Keratinocyte (primary cell): ENCODE data around the gene TRIM9. TPM values are rescaled to one million over a fixed set of nuclear protein-coding genes. Genes with fewer than 3 reads are reported as not detected.

ENCODE experiments used
- DNase-seq: peaks from one replicate; pipeline ENCODE4 v3.0.0-alpha.2; 2011; ENCODE audit warnings: low read depth, missing footprints, low spot score
- FAIRE-seq: peaks from 2 replicates; lab custom pipeline; 2011; peaks lifted over from hg19 to GRCh38; lab: Jason Lieb, UNC
- H2AFZ ChIP-seq: 2 replicates; pipeline ENCODE4 v1.6.0; 2012; ENCODE audit warnings: low read length, control low read depth, inconsistent platforms; ENCODE audit not compliant: control insufficient read depth
- H3K27ac ChIP-seq: 2 replicates; pipeline ENCODE4 v1.5.1; 2011; ENCODE audit warnings: low read length; ENCODE audit not compliant: control insufficient read depth, insufficient read depth
- H3K27me3 ChIP-seq: 3 replicates; pipeline ENCODE4 v1.6.0; 2011; ENCODE audit warnings: low read length; ENCODE audit not compliant: control insufficient read depth, insufficient read depth; ENCODE audit errors: extremely low read depth
- H3K36me3 ChIP-seq, 2 experiments: 2 replicates in 1 of 2; 3 replicates in 1 of 2; pipeline ENCODE4 v1.5.1; 2011; ENCODE audit warnings: low read length in 2 of 2, mild to moderate bottlenecking in 1 of 2; ENCODE audit not compliant: control insufficient read depth in 2 of 2, insufficient read depth in 2 of 2; ENCODE audit errors: extremely low read depth in 1 of 2
- H3K4me1 ChIP-seq: 3 replicates; pipeline ENCODE4 v1.5.1; 2011; ENCODE audit warnings: low read length; ENCODE audit not compliant: control insufficient read depth, insufficient read depth; ENCODE audit errors: extremely low read depth
- H3K4me2 ChIP-seq: 3 replicates; pipeline ENCODE4 v1.6.0; 2011; ENCODE audit warnings: low read depth, low read length; ENCODE audit not compliant: control insufficient read depth, insufficient read depth; ENCODE audit errors: extremely low read depth
- H3K4me3 ChIP-seq, 3 experiments: fragments of 200-600 bp in 1 of 3; sonication (generic) in 1 of 3; 2 replicates in 2 of 3; 3 replicates in 1 of 3; pipeline ENCODE4 v1.5.1; 2011 to 2016; ENCODE audit warnings: low read length in 3 of 3, mild to moderate bottlenecking in 3 of 3, control low read depth in 2 of 3, inconsistent platforms in 1 of 3, low read depth in 1 of 3, mixed read lengths in 1 of 3, mixed run types in 1 of 3, moderate library complexity in 1 of 3; ENCODE audit not compliant: control insufficient read depth in 2 of 3, insufficient read depth in 2 of 3; ENCODE audit errors: extremely low read depth in 1 of 3
- H3K79me2 ChIP-seq: 2 replicates; pipeline ENCODE4 v1.6.0; 2012; ENCODE audit warnings: low read length; ENCODE audit not compliant: control insufficient read depth, insufficient read depth
- H3K9ac ChIP-seq: 3 replicates; pipeline ENCODE4 v1.6.0; 2011; ENCODE audit warnings: low read length; ENCODE audit not compliant: control insufficient read depth, insufficient read depth; ENCODE audit errors: extremely low read depth
- H3K9me1 ChIP-seq: 3 replicates; pipeline ENCODE4 v1.6.0; 2011; ENCODE audit warnings: low read length; ENCODE audit not compliant: control insufficient read depth, insufficient read depth; ENCODE audit errors: extremely low read depth
- H3K9me3 ChIP-seq: 2 replicates; pipeline ENCODE4 v1.5.1; 2012; ENCODE audit warnings: low read depth, low read length; ENCODE audit not compliant: control insufficient read depth
- H4K20me1 ChIP-seq: 3 replicates; pipeline ENCODE4 v1.6.0; 2011; ENCODE audit warnings: low read length; ENCODE audit not compliant: control insufficient read depth, insufficient read depth; ENCODE audit errors: extremely low read depth
- EZH2 ChIP-seq: IDR thresholded peaks from one replicate; pipeline ENCODE4 v1.6.1; 2012; ENCODE audit warnings: inconsistent platforms, mild to moderate bottlenecking, low read length, moderate library complexity
- dilution Hi-C: fragments of 300-500 bp; cut with MboI; formaldehyde crosslinking; loops from one replicate; pipeline ENCODE4 v1.7.0; 2020; ENCODE audit warnings: low sequenced_read_pairs; ENCODE audit not compliant: extremely low pct_ligation_motif_present
- polyA plus RNA-seq, 5 experiments: library from polyadenylated mRNA; depleted of rRNA in 3 of 5; stranded (reverse) in 3 of 5; stranded (forward) in 1 of 5; unstranded in 1 of 5; fragments of >200 nt; gene quantifications; 1 replicate in 1 of 5; 2 replicates in 3 of 5; 3 replicates in 1 of 5; pipeline versions ENCODE4 v1.2.1 to v1.2.3, GENCODE V29; 2011 to 2012; ENCODE audit warnings: missing spikeins in 2 of 5, low read depth in 1 of 5, low replicate concordance in 1 of 5
- TF ChIP-seq, protein P1 (sequence below), 3 experiments: IDR thresholded peaks in 1 of 3; conservative IDR thresholded peaks in 1 of 3; optimal IDR thresholded peaks in 1 of 3; 2 replicates in 2 of 3; 3 replicates in 1 of 3; pipeline versions ENCODE3 to v1.5.1; 2011; ENCODE audit warnings: low read length in 3 of 3, mild to moderate bottlenecking in 3 of 3, moderate library complexity in 2 of 3, control low read depth in 1 of 3, inconsistent platforms in 1 of 3; ENCODE audit not compliant: insufficient read depth in 2 of 3; ENCODE audit errors: extremely low read depth in 1 of 3

The TRIM9 gene
- polyA plus RNA-seq, 1 donor (not counting 4 experiments of a cell fraction or from before 2014, with no cell fraction given), result 0.04 TPM

DNA sequence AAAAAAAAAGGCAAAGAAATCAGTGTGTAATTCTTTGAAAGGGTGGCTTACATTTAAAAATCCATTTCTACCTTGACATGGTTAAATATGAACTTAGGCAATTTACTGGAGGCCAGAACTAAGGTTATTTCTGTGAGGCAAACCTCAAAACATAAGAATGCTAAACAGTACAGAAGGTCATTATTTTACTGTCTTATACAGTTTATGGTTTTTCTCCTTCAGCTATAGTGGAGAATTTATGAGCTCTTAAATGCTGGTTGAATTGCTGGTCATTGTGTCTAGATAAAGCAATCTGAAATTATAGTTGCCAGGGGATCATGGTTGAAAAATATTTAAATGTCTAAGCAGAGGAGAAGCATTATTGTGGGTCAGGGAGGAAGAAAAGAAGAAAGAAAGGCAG is 70.5 kb downstream of the TRIM9 start:
- Histone ChIP-seq H3K4me1 (no peaks in the 10 kb centered on the region), H3K79me2 (no peaks in the 10 kb centered on the region), H3K27me3 (peaks cover 3% of the 10 kb centered on the region), H3K27ac (no peak overlapping the region), H3K9me3 (no peaks in the 10 kb centered on the region), H3K4me2 (no peak overlapping the region), H3K36me3 (no peaks in the 10 kb centered on the region), H3K4me3 (no peak overlapping the region), H2AFZ (no peak overlapping the region), H3K9ac (no peak overlapping the region), H3K9me1 (no peaks in the 10 kb centered on the region), H4K20me1 (no peaks in the 10 kb centered on the region)
- FAIRE-seq (no peak), DNase-seq (no peak)
- no peak for TF ChIP-seq EZH2
- TF ChIP-seq, protein P1, sequence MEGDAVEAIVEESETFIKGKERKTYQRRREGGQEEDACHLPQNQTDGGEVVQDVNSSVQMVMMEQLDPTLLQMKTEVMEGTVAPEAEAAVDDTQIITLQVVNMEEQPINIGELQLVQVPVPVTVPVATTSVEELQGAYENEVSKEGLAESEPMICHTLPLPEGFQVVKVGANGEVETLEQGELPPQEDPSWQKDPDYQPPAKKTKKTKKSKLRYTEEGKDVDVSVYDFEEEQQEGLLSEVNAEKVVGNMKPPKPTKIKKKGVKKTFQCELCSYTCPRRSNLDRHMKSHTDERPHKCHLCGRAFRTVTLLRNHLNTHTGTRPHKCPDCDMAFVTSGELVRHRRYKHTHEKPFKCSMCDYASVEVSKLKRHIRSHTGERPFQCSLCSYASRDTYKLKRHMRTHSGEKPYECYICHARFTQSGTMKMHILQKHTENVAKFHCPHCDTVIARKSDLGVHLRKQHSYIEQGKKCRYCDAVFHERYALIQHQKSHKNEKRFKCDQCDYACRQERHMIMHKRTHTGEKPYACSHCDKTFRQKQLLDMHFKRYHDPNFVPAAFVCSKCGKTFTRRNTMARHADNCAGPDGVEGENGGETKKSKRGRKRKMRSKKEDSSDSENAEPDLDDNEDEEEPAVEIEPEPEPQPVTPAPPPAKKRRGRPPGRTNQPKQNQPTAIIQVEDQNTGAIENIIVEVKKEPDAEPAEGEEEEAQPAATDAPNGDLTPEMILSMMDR (optimal IDR thresholded peaks at IDR 0.05 in 1 of 3, IDR thresholded peaks at IDR 0.05 in 1 of 3, conservative IDR thresholded peaks at IDR 0.05 in 1 of 3; ENCODE audit: extremely low read depth in 1 of 3, insufficient read depth in 2 of 3, low read length in 3 of 3), result no peak
- dilution Hi-C loops, result no loop called here

DNA sequence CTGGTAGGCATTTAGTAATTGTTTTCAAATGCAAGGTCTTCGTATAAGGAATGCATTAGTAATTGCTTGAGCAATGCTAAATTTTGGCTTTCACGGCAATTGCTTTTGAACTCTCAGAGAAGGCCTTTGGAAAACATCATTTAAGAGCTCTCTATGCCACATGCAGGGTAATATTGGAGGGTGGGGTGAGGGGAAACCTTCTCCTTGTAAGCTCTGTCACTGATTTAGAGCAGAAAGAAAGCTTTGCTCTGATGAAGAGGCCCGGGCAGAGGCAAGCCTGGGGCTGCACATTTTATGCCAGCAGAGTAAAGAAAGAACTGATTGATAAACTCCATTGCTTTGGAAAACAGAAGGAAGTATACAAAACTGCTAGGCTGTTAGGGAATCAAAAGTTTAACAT is 70.9 kb downstream of the TRIM9 start:
- dilution Hi-C loops, result no loop called here
- no peak for FAIRE-seq
- Histone ChIP-seq H3K27ac (no peak overlapping the region), H3K9me3 (no peaks in the 10 kb centered on the region), H3K4me3 (no peak overlapping the region), H3K9ac (no peak overlapping the region), H3K27me3 (peaks cover 3% of the 10 kb centered on the region), H3K9me1 (no peaks in the 10 kb centered on the region), H3K79me2 (no peaks in the 10 kb centered on the region), H4K20me1 (no peaks in the 10 kb centered on the region), H3K4me1 (no peaks in the 10 kb centered on the region), H2AFZ (no peak overlapping the region), H3K36me3 (no peaks in the 10 kb centered on the region), H3K4me2 (no peak overlapping the region)
- DNase-seq, result no peak
- TF ChIP-seq, protein P1 (optimal IDR thresholded peaks at IDR 0.05 in 1 of 3, IDR thresholded peaks at IDR 0.05 in 1 of 3, conservative IDR thresholded peaks at IDR 0.05 in 1 of 3; ENCODE audit: extremely low read depth in 1 of 3, insufficient read depth in 2 of 3, low read length in 3 of 3), result no peak
- TF ChIP-seq EZH2, result no peak
